ENCODE data around the gene MAP7D1.

GRCh38 chr1:36115931-36116330, 40.0 kb upstream of the MAP7D1 start:
- TF ChIP-seq TAF1 (IDR thresholded peaks at IDR 0.05; ENCODE audit: borderline replicate concordance, insufficient read depth, low read length) (no peak), POLR2AphosphoS5 (IDR thresholded peaks at IDR 0.05; ENCODE audit: low read depth, low read length) (no peak), FOXP2 (optimal IDR thresholded peaks at IDR 0.05; ENCODE audit: borderline replicate concordance, extremely low read depth, extremely low read length, insufficient read depth) (no peak), REST (IDR thresholded peaks at IDR 0.05; ENCODE audit: insufficient read depth in 1 of 2, low read depth in 2 of 2, low read length in 2 of 2) (no peak)

Data from PFSK-1 (cell line).